K562 (cell line): Measurements from ENCODE around the gene HNRNPA2B1. TPM values are rescaled to one million over a fixed set of nuclear protein-coding genes. Genes with fewer than 3 reads are reported as not detected.

Experiments used
- CHD7 ChIP-seq: fragments of 200-600 bp; sonication (generic); IDR thresholded peaks from one replicate; pipeline ENCODE4 v1.6.1; 2012; ENCODE audit warnings: mild to moderate bottlenecking, low read depth, low read length, inconsistent platforms
- DMBX1 ChIP-seq: fragments of 250-450 bp; sonication (Bioruptor Pico); IDR thresholded peaks from 2 replicates; pipeline ENCODE4 v1.8.0; 2022; ENCODE audit warnings: inconsistent platforms, mild to moderate bottlenecking, moderate library complexity, borderline replicate concordance
- E2F3 ChIP-seq: fragments of 250-450 bp; sonication (Bioruptor Pico); IDR thresholded peaks from 2 replicates; pipeline ENCODE4 v1.4.0; 2020; ENCODE audit warnings: mild to moderate bottlenecking
- FIP1L1 ChIP-seq: fragments of 200-400 bp; formaldehyde crosslinking; IDR thresholded peaks from 2 replicates; pipeline ENCODE4 v1.6.1; 2018; ENCODE audit warnings: mild to moderate bottlenecking, low read depth, low read length; ENCODE audit not compliant: poor library complexity, severe bottlenecking
- GTF2E2 ChIP-seq: fragments of 200-800 bp; sonication (Bioruptor generic); IDR thresholded peaks from 2 replicates; pipeline ENCODE4 v1.6.1; 2016; ENCODE audit warnings: missing genetic modification characterization, missing compliant biosample characterization
- GTF3C2 ChIP-seq: IDR thresholded peaks from 3 replicates; pipeline ENCODE4 v1.6.1; 2011; ENCODE audit warnings: borderline replicate concordance, mild to moderate bottlenecking, moderate library complexity; ENCODE audit not compliant: insufficient read length; ENCODE audit errors: extremely low read depth
- HCFC1 ChIP-seq: IDR thresholded peaks from 2 replicates; pipeline ENCODE4 v1.6.1; 2012; ENCODE audit warnings: low read depth, low read length, improper control_type of control experiment
- KAT7 ChIP-seq: sonication (generic); formaldehyde crosslinking; IDR thresholded peaks from 2 replicates; pipeline ENCODE4 v1.8.0; 2022; ENCODE audit warnings: missing genetic modification reagents, mild to moderate bottlenecking, borderline replicate concordance
- PHTF2 ChIP-seq: fragments of 250-450 bp; sonication (Bioruptor Pico); IDR thresholded peaks from 2 replicates; pipeline ENCODE4 v1.5.0; 2021; ENCODE audit warnings: mild to moderate bottlenecking
- RBBP5 ChIP-seq: fragments of 200-600 bp; sonication (generic); IDR thresholded peaks from 2 replicates; pipeline ENCODE4 v1.6.1; 2012; ENCODE audit warnings: borderline replicate concordance, mild to moderate bottlenecking, low read length, control low read depth, inconsistent platforms; ENCODE audit not compliant: insufficient read depth, poor library complexity, severe bottlenecking
- ZNF274 ChIP-seq: IDR thresholded peaks from 2 replicates; pipeline ENCODE4 v1.6.1; 2011; ENCODE audit warnings: low read depth, mild to moderate bottlenecking, low read length, moderate library complexity, borderline replicate concordance
- ZNF584 ChIP-seq: fragments of 200-800 bp; sonication (Bioruptor generic); IDR thresholded peaks from 2 replicates; pipeline ENCODE4 v1.6.1; 2016; ENCODE audit warnings: low read depth, mild to moderate bottlenecking, missing genetic modification characterization, missing compliant biosample characterization
- polyA plus RNA-seq, 8 experiments: library from polyadenylated mRNA; depleted of rRNA in 4 of 8; stranded (reverse) in 5 of 8; unstranded in 3 of 8; fragments of >200 nt; fragmentation: Nextera tagmentation in 2 of 8; fragmentation: Illumina TruSeq in 1 of 8; extraction: Ambion mirVana in 2 of 8; extraction: Trizol in 1 of 8; gene quantifications; 2 replicates each; pipeline versions ENCODE4 v1.2.1 to v1.2.3, GENCODE V29; 2011 to 2014; ENCODE audit warnings: inconsistent platforms in 1 of 8, missing spikeins in 1 of 8
- total RNA-seq, 7 experiments: library from RNA; depleted of rRNA in 6 of 7; stranded (reverse); fragments of >200 nt in 6 of 7; fragmentation: Illumina TruSeq in 2 of 7; extraction: Trizol in 2 of 7; gene quantifications; 2 replicates each; pipeline versions ENCODE4 v1.2.1 to v1.2.3, GENCODE V29; 2011 to 2021; ENCODE audit warnings: low replicate concordance in 1 of 7

The HNRNPA2B1 gene
- total and polyA plus RNA-seq, 9 of the 15 experiments (the other 6 are each of a cell fraction or from before 2014, with no cell fraction given): 630 to 1,989 (median 865) TPM

- TF ChIP-seq RBBP5 (peak; percentile 79), CHD7 (no peak), PHTF2 (CRISPR knock-in tag) (no peak), DMBX1 (peak; percentile 62; the same call in 1 of the 2 replicates), HCFC1 (no peak), GTF3C2 (no peak), ZNF584 (CRISPR knock-in tag) (no peak), KAT7 (CRISPR knock-in tag) (peak; percentile 85), GTF2E2 (tag) (0 out of 2 replicates have a peak, but pooled peaks have one; percentile 5), ZNF274 (no peak), E2F3 (CRISPR knock-in tag) (peak; percentile 9; the same call in 1 of the 2 replicates), FIP1L1 (peak; percentile 21)
Measured at GRCh38 chr7:26151953-26152781, 48.4 kb downstream of the HNRNPA2B1 start, which contains the start of gene NFE2L3 (continued).
